ENCODE results near the gene SELENOV.

GRCh38 chr19:39563408-39563807, 48.5 kb downstream of the SELENOV start:
- TF ChIP-seq CTCF (conservative IDR thresholded peaks at IDR 0.05; ENCODE audit: low read length): no peak
- TF ChIP-seq EZH2phosphoT487 (IDR thresholded peaks at IDR 0.05; ENCODE audit: borderline replicate concordance): no peak

All from Loucy (cell line).